Stimulated activated CD4-positive, alpha-beta T cell treated with anti-CD3 and anti-CD28 coated beads, Interleukin-4, amount 100 ng/mL, for 48 hours (primary cell): ENCODE results near the gene OGFR.
A peak's percentile ranks its signal among the peaks of the same experiment; 100 is the strongest.

Experiments
- DNase-seq, 2 donors: peaks; one replicate each; pipeline ENCODE4 v3.0.0-alpha.2; 2020; ENCODE audit warnings: low read depth in 2 of 2

The OGFR gene

GRCh38 chr20:62800314-62801259 is 4.0 kb upstream of the OGFR start:
- no peak for DNase-seq

GRCh38 chr20:62801284-62802010 is 3.2 kb upstream of the OGFR start:
- DNase-seq, result no peak

GRCh38 chr20:62802026-62802712 is 2.5 kb upstream of the OGFR start:
- DNase-seq, result no peak

GRCh38 chr20:62804021-62804626 is 511 bp upstream of the OGFR start:
- no peak for DNase-seq

- peak in 1 of 2 donors; percentile 33 for DNase-seq
Measured at GRCh38 chr20:62805155-62805710, 598 bp downstream of the OGFR start.

- no peak for DNase-seq
Measured at GRCh38 chr20:62805711-62806382, 1.2 kb downstream of the OGFR start.

- no peak for DNase-seq
Measured at GRCh38 chr20:62806383-62807050, 1.9 kb downstream of the OGFR start.

- no peak for DNase-seq
Measured at GRCh38 chr20:62807444-62808210, 3.0 kb downstream of the OGFR start.

GRCh38 chr20:62808211-62808865 is 3.7 kb downstream of the OGFR start:
- peak; percentile 64 to 71 for DNase-seq

- DNase-seq, result no peak
Measured at GRCh38 chr20:62809530-62810428, 5.1 kb downstream of the OGFR start.

GRCh38 chr20:62811320-62811719 is 6.7 kb downstream of the OGFR start:
- no peak for DNase-seq

- DNase-seq, result no peak
Measured at GRCh38 chr20:62811720-62812119, 7.1 kb downstream of the OGFR start.

GRCh38 chr20:62812181-62812906 is 7.7 kb downstream of the OGFR start:
- no peak for DNase-seq

- no peak for DNase-seq
Measured at GRCh38 chr20:62812907-62813200, 8.2 kb downstream of the OGFR start.

GRCh38 chr20:62813588-62813987 is 9.0 kb downstream of the OGFR start:
- no peak for DNase-seq

GRCh38 chr20:62814060-62814708 is 9.5 kb downstream of the OGFR start:
- no peak for DNase-seq

GRCh38 chr20:62814709-62815065 is 10.1 kb downstream of the OGFR start:
- DNase-seq, result no peak
